ENCODE measurements around the gene SEMA5B. TPM values are rescaled to one million over a fixed set of nuclear protein-coding genes. Genes with fewer than 3 reads are reported as not detected.

Gene SEMA5B
- total and polyA plus RNA-seq, 2 of the 4 experiments (the other 2 are of a cell fraction) = not detected

- no peak overlapping the region for H3K23ac ChIP-seq (ENCODE audit: low read depth, low read length)
- no peak overlapping the region for H2BK5ac ChIP-seq (ENCODE audit: low read depth, low read length, poor library complexity, severe bottlenecking)
- H4K91ac ChIP-seq (ENCODE audit: insufficient read depth, low read depth, low read length) = no peak overlapping the region
- CTCF ChIA-PET = interaction anchor here (0.6 kb wide), 1 partner anchor 25 kb away, joined by 3 read pairs; no protein-coding TSS in a partner anchor
- peaks cover 1% of the 10 kb centered on the region; the same call in 1 of the 2 replicates for H3K36me3 ChIP-seq (ENCODE audit: control insufficient read depth, insufficient read depth, low read length)
- dilution Hi-C loops (cut with HindIII; ENCODE audit: low sequenced_read_pairs, unreplicated experiment) (no loop called here), in situ Hi-C loops (cut with MboI; ENCODE audit: low sequenced_read_pairs) (no loop called here), intact Hi-C loops (cut with micrococcal nuclease) (no loop called here)
- H2BK20ac ChIP-seq (ENCODE audit: low read depth, low read length) = no peak overlapping the region
- no peak overlapping the region for H4K8ac ChIP-seq (ENCODE audit: low read depth in 2 of 2, low read length in 2 of 2)
- H2AK5ac ChIP-seq (ENCODE audit: low read depth, low read length) = no peak overlapping the region
- no peak overlapping the region for H3K4me2 ChIP-seq (ENCODE audit: low read depth, low read length)
- no peak overlapping the region for H2BK15ac ChIP-seq (ENCODE audit: low read depth, low read length)
- H3K4ac ChIP-seq (ENCODE audit: low read depth, low read length) = no peak overlapping the region
- no peak overlapping the region for H2AFZ ChIP-seq (replicated peaks; ENCODE audit: low read length, poor library complexity)
- ATAC-seq (ENCODE audit: low read depth) (no peak), DNase-seq (no peak)
- H4K20me1 ChIP-seq (ENCODE audit: insufficient read depth, low read length) = no peaks in the 10 kb centered on the region
- TF ChIP-seq CEBPB (IDR thresholded peaks at IDR 0.05; ENCODE audit: low read depth, low read length) (no peak), CHD1 (IDR thresholded peaks at IDR 0.05; ENCODE audit: low read depth, low read length) (no peak), BHLHE40 (IDR thresholded peaks at IDR 0.05; ENCODE audit: low read depth, low read length) (no peak), MAFK (IDR thresholded peaks at IDR 0.05; ENCODE audit: low read depth, low read length) (no peak), FOS (IDR thresholded peaks at IDR 0.05; ENCODE audit: low read depth, low read length) (no peak), MAZ (IDR thresholded peaks at IDR 0.05; ENCODE audit: borderline replicate concordance, low read depth, low read length) (no peak), MXI1 (IDR thresholded peaks at IDR 0.05; ENCODE audit: borderline replicate concordance, low read depth, low read length) (no peak), NFE2L2 (IDR thresholded peaks at IDR 0.05; ENCODE audit: low read depth, low read length) (no peak), CTCF (conservative IDR thresholded peaks at IDR 0.05; ENCODE audit: low read depth, low read length) (no peak), RFX5 (IDR thresholded peaks at IDR 0.05; ENCODE audit: low read depth, low read length) (no peak), RAD21 (IDR thresholded peaks at IDR 0.05; ENCODE audit: low read length) (no peak), POLR2A (IDR thresholded peaks at IDR 0.05; ENCODE audit: low read depth, low read length) (no peak), USF2 (IDR thresholded peaks at IDR 0.05; ENCODE audit: low read depth, low read length) (no peak), SMC3 (IDR thresholded peaks at IDR 0.05; ENCODE audit: low read depth, low read length) (no peak), RCOR1 (IDR thresholded peaks at IDR 0.05; ENCODE audit: insufficient replicate concordance, low read length) (no peak), ELK1 (IDR thresholded peaks at IDR 0.05; ENCODE audit: borderline replicate concordance, low read depth, low read length) (no peak)
- no peaks in the 10 kb centered on the region; the same call in 1 of the 2 replicates for H3K9me1 ChIP-seq (ENCODE audit: insufficient read depth, low read length)
- no peak overlapping the region for H2BK120ac ChIP-seq (ENCODE audit: low read depth, low read length)
- no peak overlapping the region for H3K4me3 ChIP-seq (ENCODE audit: insufficient read depth, low read depth, low read length)
- POLR2A ChIA-PET (ENCODE audit: unreplicated experiment) = no interaction called here
- H3K18ac ChIP-seq (ENCODE audit: low read depth, low read length) = no peak overlapping the region
- H3K4me1 ChIP-seq (ENCODE audit: control insufficient read depth, insufficient read depth, low read length) = no peaks in the 10 kb centered on the region
- BruUV-seq (replicated peaks) = no TSS peak
- no peaks in the 10 kb centered on the region for H3K27me3 ChIP-seq (ENCODE audit: control insufficient read depth, insufficient read depth, low read length)
- H3K56ac ChIP-seq (ENCODE audit: extremely low read depth, insufficient read depth, low read length) = no peak overlapping the region
- WGBS, 2 experiments (ENCODE audit: extremely low coverage in 2 of 2, insufficient read length in 1 of 2) = no CpG with 5 or more reads among the region's 4 CpGs
- H3K14ac ChIP-seq (replicated peaks; ENCODE audit: low read depth, low read length) = no peak overlapping the region
- H3K79me1 ChIP-seq (ENCODE audit: low read depth in 1 of 2, low read length in 2 of 2) = no peaks in the 10 kb centered on the region
- no peaks in the 10 kb centered on the region for H3K9me3 ChIP-seq (ENCODE audit: control insufficient read depth, insufficient read depth, low read length)
- no peak overlapping the region for H3K27ac ChIP-seq (ENCODE audit: insufficient read depth, low read length)
- H3K9ac ChIP-seq (ENCODE audit: low read depth, low read length) = no peak overlapping the region
- no peak overlapping the region for H4K5ac ChIP-seq (ENCODE audit: low read depth, low read length)
- no peak overlapping the region for H2AK9ac ChIP-seq (replicated peaks; ENCODE audit: low read depth, low read length, poor library complexity)
These were observed 146.9 kb downstream of the SEMA5B start for GRCh38 chr3:122880624-122881023.

Data from IMR-90 (cell line).